PC-3 (cell line): Measurements from ENCODE around the gene CCND3. TPM values are rescaled to one million over a fixed set of nuclear protein-coding genes. Genes with fewer than 3 reads are reported as not detected.

Source experiments
- ATAC-seq: fragments of 200-7000 bp; cut with Tn5 transposase; 2 replicates; pipeline ENCODE4 v1.9.1; 2020; ENCODE audit warnings: mild to moderate bottlenecking, moderate library complexity
- BruUV-seq: library from RNA; stranded (reverse); fragments of 400-500 nt; replicated peaks from 2 replicates; lab custom pipeline; 2021; lab: Mats Ljungman, UMichigan
- CTCF ChIA-PET: fragments of 300-600 bp; sonication (Branson Sonifier 250); formaldehyde crosslinking; loops from one replicate; lab custom pipeline; 2022; ENCODE audit warnings: antibody characterized with exemption; lab: Charles Lee
- POLR2A ChIA-PET: fragments of 300-600 bp; sonication (Branson Sonifier 250); formaldehyde crosslinking; loops from one replicate; lab custom pipeline; 2022; ENCODE audit warnings: antibody characterized with exemption; ENCODE audit not compliant: unreplicated experiment; lab: Charles Lee
- DNase-seq: peaks from one replicate; pipeline ENCODE4 v3.0.0-alpha.2; 2015
- H2AFZ ChIP-seq: fragments of 300-600 bp; sonication (generic); 2 replicates; pipeline ENCODE4 v1.6.0; 2016; ENCODE audit warnings: antibody characterized with exemption, low read length
- H3F3A ChIP-seq: fragments of 300-600 bp; sonication (generic); one replicate; pipeline ENCODE4 v1.6.0; 2017; ENCODE audit warnings: antibody characterized with exemption, low read length, control low read depth, mild to moderate bottlenecking; ENCODE audit not compliant: unreplicated experiment
- H3K27ac ChIP-seq: fragments of 300-600 bp; sonication (generic); 2 replicates; pipeline ENCODE4 v1.5.1; 2016; ENCODE audit warnings: mild to moderate bottlenecking, low read length
- H3K27me3 ChIP-seq: fragments of 300-600 bp; sonication (generic); 2 replicates; pipeline ENCODE4 v1.6.1; 2016; ENCODE audit warnings: low read length, mixed read lengths
- H3K36me3 ChIP-seq: fragments of 300-600 bp; sonication (generic); 2 replicates; pipeline ENCODE4 v1.6.1; 2016; ENCODE audit warnings: low read depth, mixed run types, low read length, mixed read lengths
- H3K4me1 ChIP-seq: fragments of 300-600 bp; sonication (generic); 2 replicates; pipeline ENCODE4 v1.5.1; 2016; ENCODE audit warnings: low read length; ENCODE audit not compliant: insufficient read depth
- H3K4me2 ChIP-seq: fragments of 300-600 bp; sonication (generic); 2 replicates; pipeline ENCODE4 v1.6.0; 2016; ENCODE audit warnings: low read length
- H3K4me3 ChIP-seq: fragments of 300-600 bp; sonication (generic); 2 replicates; pipeline ENCODE4 v1.5.1; 2016; ENCODE audit warnings: mild to moderate bottlenecking, low read length, mixed read lengths
- H3K79me2 ChIP-seq: fragments of 300-600 bp; sonication (generic); 2 replicates; pipeline ENCODE4 v1.6.1; 2017; ENCODE audit warnings: low read length, mixed read lengths
- H3K9ac ChIP-seq: fragments of 300-600 bp; sonication (generic); 2 replicates; pipeline ENCODE4 v1.6.0; 2016; ENCODE audit warnings: mild to moderate bottlenecking, low read length
- H3K9me2 ChIP-seq: fragments of 300-600 bp; sonication (generic); replicated peaks from 2 replicates; pipeline ENCODE4 v1.6.1; 2016; ENCODE audit warnings: mixed run types, low read length, mixed read lengths
- H3K9me3 ChIP-seq: fragments of 300-600 bp; sonication (generic); 2 replicates; pipeline ENCODE4 v1.6.1; 2016; ENCODE audit warnings: low read length, mixed read lengths
- H4K20me1 ChIP-seq: fragments of 300-600 bp; sonication (generic); 2 replicates; pipeline ENCODE4 v1.6.1; 2016; ENCODE audit warnings: low read length, mixed read lengths
- CTCF ChIP-seq: fragments of 300-600 bp; sonication (generic); conservative IDR thresholded peaks from 2 replicates; pipeline ENCODE4 v1.5.1; 2017; ENCODE audit warnings: antibody characterized with exemption, low read depth, mild to moderate bottlenecking, low read length
- EZH2 ChIP-seq: fragments of 300-600 bp; sonication (generic); IDR thresholded peaks from one replicate; pipeline ENCODE4 v1.6.1; 2017; ENCODE audit warnings: antibody characterized with exemption, mild to moderate bottlenecking, low read length; ENCODE audit not compliant: unreplicated experiment
- EZH2phosphoT487 ChIP-seq: fragments of 300-600 bp; sonication (generic); IDR thresholded peaks from 2 replicates; pipeline ENCODE4 v1.6.1; 2018; ENCODE audit warnings: mild to moderate bottlenecking, antibody characterized with exemption, low read length, borderline replicate concordance
- intact Hi-C: fragments of 100-400 bp; cut with micrococcal nuclease; formaldehyde crosslinking; loops from 2 replicates; pipeline ENCODE4 v1.9.0; 2023
- total RNA-seq: library from RNA; depleted of rRNA; stranded (reverse); fragments of >200 nt; gene quantifications from 2 replicates; pipeline ENCODE4 v1.2.3, GENCODE V29; 2014

Gene CCND3
- total RNA-seq, 1 experiment from 2014 or later, result 44.7 TPM

DNA sequence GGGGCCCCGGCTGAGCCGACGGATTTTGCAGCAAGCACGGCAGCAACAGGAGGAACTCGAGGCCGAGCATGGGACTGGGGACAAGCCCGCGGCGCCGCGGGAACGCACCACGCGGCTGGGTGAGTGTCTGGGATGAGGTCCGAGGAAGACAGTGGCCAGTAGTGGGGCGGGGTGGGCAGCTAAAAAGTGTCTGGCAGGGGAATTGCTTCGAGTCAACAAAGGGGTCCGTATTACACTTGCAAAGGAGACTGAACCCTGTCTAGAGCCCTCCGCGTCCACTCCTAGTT is 20.0 kb downstream of the CCND3 start:
- POLR2A ChIA-PET, result interaction anchor here (0.6 to 1.6 kb wide), 4 partner anchors 26 to 134 kb away, joined by 3 to 10 read pairs (median 6); partner anchors contain the start of gene TOMM6
- peaks cover 77% of the 10 kb centered on the region for H3K79me2 ChIP-seq
- peaks cover 37% of the 10 kb centered on the region for H3K4me1 ChIP-seq
- no peak for TF ChIP-seq EZH2phosphoT487
- intact Hi-C loops, result loop anchor here (1.0 to 5.0 kb wide), 4 partner anchors 26 to 134 kb away; partner anchors contain the start of genes TOMM6 and USP49
- peak overlapping the region; percentile 96 for H3K4me2 ChIP-seq
- ATAC-seq (peak; percentile 3; the same call in 1 of the 2 replicates), DNase-seq (no peak)
- no peaks in the 10 kb centered on the region for H3K9me2 ChIP-seq
- peaks cover 12% of the 10 kb centered on the region; the same call in 1 of the 2 replicates for H3K36me3 ChIP-seq
- peaks cover 9% of the 10 kb centered on the region; the same call in 1 of the 2 replicates for H4K20me1 ChIP-seq
- H2AFZ ChIP-seq, result peak overlapping the region; percentile 91
- H3K9ac ChIP-seq, result peak overlapping the region; percentile 100
- no peaks in the 10 kb centered on the region for H3K27me3 ChIP-seq
- CTCF ChIA-PET, result interaction anchor here (0.8 to 1.0 kb wide), 3 partner anchors 15 to 135 kb away, joined by 3 to 6 read pairs (median 5); no protein-coding TSS in a partner anchor
- peak overlapping the region; percentile 99 for H3K4me3 ChIP-seq
- peak overlapping the region; percentile 89 for H3K27ac ChIP-seq
- BruUV-seq, result no TSS peak
- no peaks in the 10 kb centered on the region for H3K9me3 ChIP-seq
- peaks cover 4% of the 10 kb centered on the region for H3F3A ChIP-seq

- Histone ChIP-seq H3K27me3 (no peaks in the 10 kb centered on the region), H3K9me2 (no peaks in the 10 kb centered on the region), H3K9ac (peak within 1 kb of the TSS; percentile 100), H4K20me1 (peaks cover 9% of the 10 kb centered on the region; the same call in 1 of the 2 replicates), H3K9me3 (no peaks in the 10 kb centered on the region), H2AFZ (peak within 1 kb of the TSS; percentile 91), H3K4me3 (peak within 1 kb of the TSS; percentile 99), H3K36me3 (peaks cover 12% of the 10 kb centered on the region; the same call in 1 of the 2 replicates), H3K79me2 (peaks cover 81% of the 10 kb centered on the region), H3F3A (peaks cover 4% of the 10 kb centered on the region), H3K4me2 (peak within 1 kb of the TSS; percentile 96), H3K27ac (peak within 1 kb of the TSS; percentile 89), H3K4me1 (peaks cover 37% of the 10 kb centered on the region)
- peak; percentile 96 for TF ChIP-seq CTCF
- TF ChIP-seq EZH2phosphoT487, result no peak
- TF ChIP-seq EZH2, result no peak
- ChIA-PET CTCF (interaction anchor here (0.5 to 1.3 kb wide), 14 partner anchors 15 to 197 kb away, joined by 3 to 9 read pairs (median 4); partner anchors contain the start of genes FRS3 and USP49), POLR2A (interaction anchor here (0.6 to 1.6 kb wide), 4 partner anchors 25 to 133 kb away, joined by 3 to 10 read pairs (median 6); partner anchors contain the start of gene TOMM6)
- ATAC-seq (peak; percentile 80), DNase-seq (peak; percentile 94)
- intact Hi-C loops, result loop anchor here (1.0 to 5.0 kb wide), 4 partner anchors 26 to 134 kb away; partner anchors contain the start of genes TOMM6 and USP49
- BruUV-seq, result no TSS peak
These were observed 20.5 kb downstream of the CCND3 start, which contains the start of the genes BYSL and MED20 for GRCh38 chr6:41920921-41921711. Gene BYSL, plus strand, starts transcription at chr6:41921499. Its CDS starts 64 bp downstream, at chr6:41921563. Gene MED20, minus strand, starts transcription at chr6:41921139. Its CDS starts 121 bp downstream, at chr6:41921018.

DNA sequence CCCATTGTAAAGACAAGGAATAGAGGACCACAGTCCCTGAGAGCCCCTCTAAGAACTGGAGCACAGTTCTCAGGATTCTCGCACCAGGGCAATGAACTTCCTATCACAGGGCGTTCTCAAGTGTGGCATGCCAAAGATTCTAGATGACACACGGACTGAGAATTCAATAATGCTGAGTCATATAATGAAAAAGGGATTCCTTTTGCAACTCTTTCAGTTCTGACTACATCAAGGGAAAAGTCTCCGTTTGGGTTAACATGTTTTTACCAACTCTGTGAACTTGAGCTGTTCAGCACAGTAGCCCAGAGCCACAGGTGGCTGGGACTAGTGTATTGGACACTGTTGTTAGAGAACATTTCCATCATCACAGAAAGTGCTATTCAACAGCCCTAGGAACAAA is 24.1 kb downstream of the CCND3 start:
- Histone ChIP-seq H4K20me1 (no peaks in the 10 kb centered on the region), H3K27me3 (no peaks in the 10 kb centered on the region), H3F3A (peaks cover 4% of the 10 kb centered on the region), H3K4me1 (peaks cover 25% of the 10 kb centered on the region), H3K4me3 (peak overlapping the region; percentile 37), H3K4me2 (peak overlapping the region; percentile 63), H2AFZ (peak overlapping the region; percentile 8; the same call in 1 of the 2 replicates), H3K9me3 (no peaks in the 10 kb centered on the region), H3K27ac (peak overlapping the region; percentile 78), H3K36me3 (peaks cover 18% of the 10 kb centered on the region), H3K9me2 (no peaks in the 10 kb centered on the region), H3K79me2 (peaks cover 71% of the 10 kb centered on the region), H3K9ac (peak overlapping the region; percentile 30)
- no TSS peak for BruUV-seq
- ChIA-PET POLR2A (no interaction called here), CTCF (no interaction called here)
- no peak for TF ChIP-seq EZH2
- TF ChIP-seq CTCF, result no peak
- TF ChIP-seq EZH2phosphoT487, result no peak
- peak; percentile 67 for ATAC-seq
- peak; percentile 97 for DNase-seq
- intact Hi-C loops, result loop anchor here (1.0 kb wide), 2 partner anchors 22 to 70 kb away; partner anchors contain the start of gene USP49
